ENCODE data around the gene ZNF611. TPM values are rescaled to one million over a fixed set of nuclear protein-coding genes. Genes with fewer than 3 reads are reported as not detected.
"Not testable (repeated sequence)": the region's sequence is repeated elsewhere in the genome, so short reads cannot be mapped to it uniquely, and the experiment has no call there.

ZNF611 gene
- total and polyA plus RNA-seq, 4 donors, result 0.50 to 12.7 (median 2.7) TPM

DNA sequence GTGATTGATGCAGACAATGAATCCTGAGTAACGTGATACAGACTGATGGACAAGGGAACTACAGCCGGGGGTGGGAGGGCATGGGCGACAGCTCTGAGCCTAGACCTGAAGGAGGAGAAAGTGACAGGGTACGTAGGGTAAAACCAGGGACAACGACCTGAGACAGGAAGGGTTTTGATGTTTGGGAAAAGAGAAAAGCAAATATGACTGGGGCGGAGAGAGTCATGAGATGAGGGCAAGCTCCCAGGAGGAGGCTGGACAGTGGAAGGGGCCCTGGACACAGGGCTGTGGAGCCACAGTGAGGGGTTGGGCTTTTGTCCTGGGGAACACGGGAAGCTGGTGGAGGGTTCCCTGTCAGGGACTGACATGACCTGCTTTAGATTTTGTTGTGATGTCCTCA, 34.2 kb downstream of the ZNF611 start:
- no peak for TF ChIP-seq FOXA1 (IDR thresholded peaks at IDR 0.05)
- TF ChIP-seq, protein P1, sequence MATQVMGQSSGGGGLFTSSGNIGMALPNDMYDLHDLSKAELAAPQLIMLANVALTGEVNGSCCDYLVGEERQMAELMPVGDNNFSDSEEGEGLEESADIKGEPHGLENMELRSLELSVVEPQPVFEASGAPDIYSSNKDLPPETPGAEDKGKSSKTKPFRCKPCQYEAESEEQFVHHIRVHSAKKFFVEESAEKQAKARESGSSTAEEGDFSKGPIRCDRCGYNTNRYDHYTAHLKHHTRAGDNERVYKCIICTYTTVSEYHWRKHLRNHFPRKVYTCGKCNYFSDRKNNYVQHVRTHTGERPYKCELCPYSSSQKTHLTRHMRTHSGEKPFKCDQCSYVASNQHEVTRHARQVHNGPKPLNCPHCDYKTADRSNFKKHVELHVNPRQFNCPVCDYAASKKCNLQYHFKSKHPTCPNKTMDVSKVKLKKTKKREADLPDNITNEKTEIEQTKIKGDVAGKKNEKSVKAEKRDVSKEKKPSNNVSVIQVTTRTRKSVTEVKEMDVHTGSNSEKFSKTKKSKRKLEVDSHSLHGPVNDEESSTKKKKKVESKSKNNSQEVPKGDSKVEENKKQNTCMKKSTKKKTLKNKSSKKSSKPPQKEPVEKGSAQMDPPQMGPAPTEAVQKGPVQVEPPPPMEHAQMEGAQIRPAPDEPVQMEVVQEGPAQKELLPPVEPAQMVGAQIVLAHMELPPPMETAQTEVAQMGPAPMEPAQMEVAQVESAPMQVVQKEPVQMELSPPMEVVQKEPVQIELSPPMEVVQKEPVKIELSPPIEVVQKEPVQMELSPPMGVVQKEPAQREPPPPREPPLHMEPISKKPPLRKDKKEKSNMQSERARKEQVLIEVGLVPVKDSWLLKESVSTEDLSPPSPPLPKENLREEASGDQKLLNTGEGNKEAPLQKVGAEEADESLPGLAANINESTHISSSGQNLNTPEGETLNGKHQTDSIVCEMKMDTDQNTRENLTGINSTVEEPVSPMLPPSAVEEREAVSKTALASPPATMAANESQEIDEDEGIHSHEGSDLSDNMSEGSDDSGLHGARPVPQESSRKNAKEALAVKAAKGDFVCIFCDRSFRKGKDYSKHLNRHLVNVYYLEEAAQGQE (IDR thresholded peaks at IDR 0.05), result no peak
- no peak for TF ChIP-seq EGR1 (IDR thresholded peaks at IDR 0.05; ENCODE audit: low read depth in 2 of 2)
- TF ChIP-seq YY1 (IDR thresholded peaks at IDR 0.05), result no peak
- no peak for TF ChIP-seq SP1 (IDR thresholded peaks at IDR 0.05)
- Histone ChIP-seq H3K27me3 (ENCODE audit: control insufficient read depth in 4 of 4, insufficient read depth in 4 of 4, low read length in 3 of 4) (no peaks in the 10 kb centered on the region), H3K27ac (ENCODE audit: low read depth in 1 of 2, low read length in 2 of 2) (no peak overlapping the region), H3K9me3 (ENCODE audit: control insufficient read depth in 4 of 4, low read length in 3 of 4) (peaks cover 11 to 43% (median 19%) of the 10 kb centered on the region in 4 donors), H3K9ac (ENCODE audit: low read depth in 1 of 2, low read length in 2 of 2) (no peak overlapping the region), H3K4me3 (ENCODE audit: low read depth in 1 of 3, low read length in 3 of 3) (no peak overlapping the region), H3K4me1 (ENCODE audit: control insufficient read depth in 4 of 4, insufficient read depth in 4 of 4, low read length in 3 of 4) (no peaks in the 10 kb centered on the region), H3K36me3 (ENCODE audit: control insufficient read depth in 4 of 4, insufficient read depth in 3 of 4, low read depth in 1 of 4, low read length in 3 of 4) (peaks cover 0 to 5% (median 1%) of the 10 kb centered on the region in 4 donors)
- 56% methylated on average over 7 of the region's 7 CpGs for WGBS
- no peak for DNase-seq (ENCODE audit: low spot score)

DNA sequence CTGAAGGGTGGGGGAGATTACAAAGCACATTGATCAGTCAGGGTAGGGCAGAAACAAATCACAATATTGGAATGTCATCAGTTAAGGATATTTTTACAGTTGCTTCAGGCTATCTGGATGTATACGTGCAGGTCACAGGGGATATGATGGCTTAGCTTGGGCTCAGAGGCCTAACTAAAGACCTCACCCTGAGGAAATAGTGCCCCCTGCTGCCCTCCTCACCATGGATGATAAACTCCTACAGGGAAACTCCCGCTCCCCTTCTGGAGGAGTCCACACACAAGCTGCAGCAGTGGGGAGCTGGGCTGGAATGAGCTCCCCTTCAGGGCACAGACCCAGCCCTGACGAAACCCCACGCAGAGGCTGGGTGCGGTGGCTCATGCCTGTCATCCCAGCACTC, 35.3 kb downstream of the ZNF611 start:
- not testable (repeated sequence) for H3K4me3 ChIP-seq (ENCODE audit: low read depth in 1 of 3, low read length in 3 of 3); H3K4me1 ChIP-seq (ENCODE audit: control insufficient read depth in 4 of 4, insufficient read depth in 4 of 4, low read length in 3 of 4); H3K27me3 ChIP-seq (ENCODE audit: control insufficient read depth in 4 of 4, insufficient read depth in 4 of 4, low read length in 3 of 4); H3K27ac ChIP-seq (ENCODE audit: low read depth in 1 of 2, low read length in 2 of 2); H3K36me3 ChIP-seq (ENCODE audit: control insufficient read depth in 4 of 4, insufficient read depth in 3 of 4, low read depth in 1 of 4, low read length in 3 of 4); DNase-seq (ENCODE audit: low spot score); H3K9ac ChIP-seq (ENCODE audit: low read depth in 1 of 2, low read length in 2 of 2)
- WGBS, result 82% methylated on average over 5 of the region's 5 CpGs
- TF ChIP-seq RAD21 (IDR thresholded peaks at IDR 0.05), result peak in 1 of 2 donors; percentile 24
- H3K9me3 ChIP-seq (ENCODE audit: control insufficient read depth in 4 of 4, low read length in 3 of 4), result peaks cover 8 to 34% (median 17%) of the 10 kb centered on the region in 4 donors

DNA sequence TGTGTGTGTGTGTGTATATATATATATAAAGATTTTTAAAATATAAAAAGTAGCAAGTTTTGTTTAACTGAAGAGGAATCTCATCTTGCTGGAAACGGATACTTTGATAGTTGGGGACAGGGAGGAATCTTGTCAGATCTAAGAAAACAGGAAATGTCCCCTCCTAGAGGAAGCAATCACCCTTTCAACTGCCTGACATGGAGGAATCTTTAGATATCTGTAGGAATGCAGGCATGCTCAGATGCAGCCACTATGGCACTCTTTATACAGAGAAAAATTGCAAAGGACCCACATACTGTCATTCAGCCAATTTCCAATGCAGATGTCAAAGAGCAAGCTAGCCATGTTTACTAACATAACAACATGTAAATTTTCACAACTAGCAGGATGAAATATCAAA, 38.8 kb downstream of the ZNF611 start:
- no peaks in the 10 kb centered on the region for H3K36me3 ChIP-seq (ENCODE audit: control insufficient read depth in 4 of 4, insufficient read depth in 3 of 4, low read depth in 1 of 4, low read length in 3 of 4)
- no peak overlapping the region for H3K9ac ChIP-seq (ENCODE audit: low read depth in 1 of 2, low read length in 2 of 2)
- no peak overlapping the region for H3K27ac ChIP-seq (ENCODE audit: low read depth in 1 of 2, low read length in 2 of 2)
- peaks cover 0 to 3% (median 0%) of the 10 kb centered on the region in 4 donors for H3K27me3 ChIP-seq (ENCODE audit: control insufficient read depth in 4 of 4, insufficient read depth in 4 of 4, low read length in 3 of 4)
- no peak for DNase-seq (ENCODE audit: low spot score)
- WGBS, result 35% methylated on average over 1 of the region's 1 CpG
- H3K9me3 ChIP-seq (ENCODE audit: control insufficient read depth in 4 of 4, low read length in 3 of 4), result peaks cover 4 to 17% (median 9%) of the 10 kb centered on the region in 4 donors
- H3K4me1 ChIP-seq (ENCODE audit: control insufficient read depth in 4 of 4, insufficient read depth in 4 of 4, low read length in 3 of 4), result peaks cover 0 to 2% (median 0%) of the 10 kb centered on the region in 4 donors
- H3K4me3 ChIP-seq (ENCODE audit: low read depth in 1 of 3, low read length in 3 of 3), result no peak overlapping the region
- no peak for TF ChIP-seq GABPA (IDR thresholded peaks at IDR 0.05 in 1 of 2, conservative IDR thresholded peaks at IDR 0.05 in 1 of 2)
- TF ChIP-seq, protein P1 (IDR thresholded peaks at IDR 0.05), result no peak
- TF ChIP-seq, protein P2, sequence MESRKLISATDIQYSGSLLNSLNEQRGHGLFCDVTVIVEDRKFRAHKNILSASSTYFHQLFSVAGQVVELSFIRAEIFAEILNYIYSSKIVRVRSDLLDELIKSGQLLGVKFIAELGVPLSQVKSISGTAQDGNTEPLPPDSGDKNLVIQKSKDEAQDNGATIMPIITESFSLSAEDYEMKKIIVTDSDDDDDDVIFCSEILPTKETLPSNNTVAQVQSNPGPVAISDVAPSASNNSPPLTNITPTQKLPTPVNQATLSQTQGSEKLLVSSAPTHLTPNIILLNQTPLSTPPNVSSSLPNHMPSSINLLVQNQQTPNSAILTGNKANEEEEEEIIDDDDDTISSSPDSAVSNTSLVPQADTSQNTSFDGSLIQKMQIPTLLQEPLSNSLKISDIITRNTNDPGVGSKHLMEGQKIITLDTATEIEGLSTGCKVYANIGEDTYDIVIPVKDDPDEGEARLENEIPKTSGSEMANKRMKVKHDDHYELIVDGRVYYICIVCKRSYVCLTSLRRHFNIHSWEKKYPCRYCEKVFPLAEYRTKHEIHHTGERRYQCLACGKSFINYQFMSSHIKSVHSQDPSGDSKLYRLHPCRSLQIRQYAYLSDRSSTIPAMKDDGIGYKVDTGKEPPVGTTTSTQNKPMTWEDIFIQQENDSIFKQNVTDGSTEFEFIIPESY (IDR thresholded peaks at IDR 0.05), result no peak
- TF ChIP-seq NR2F2 (IDR thresholded peaks at IDR 0.05), result no peak
- TF ChIP-seq FOXA2 (IDR thresholded peaks at IDR 0.05), result no peak
- TF ChIP-seq JUND (IDR thresholded peaks at IDR 0.05), result no peak
- no peak for TF ChIP-seq RAD21 (IDR thresholded peaks at IDR 0.05)
- TF ChIP-seq, protein P3, sequence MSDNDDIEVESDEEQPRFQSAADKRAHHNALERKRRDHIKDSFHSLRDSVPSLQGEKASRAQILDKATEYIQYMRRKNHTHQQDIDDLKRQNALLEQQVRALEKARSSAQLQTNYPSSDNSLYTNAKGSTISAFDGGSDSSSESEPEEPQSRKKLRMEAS (IDR thresholded peaks at IDR 0.05), result no peak
- TF ChIP-seq, protein P4, sequence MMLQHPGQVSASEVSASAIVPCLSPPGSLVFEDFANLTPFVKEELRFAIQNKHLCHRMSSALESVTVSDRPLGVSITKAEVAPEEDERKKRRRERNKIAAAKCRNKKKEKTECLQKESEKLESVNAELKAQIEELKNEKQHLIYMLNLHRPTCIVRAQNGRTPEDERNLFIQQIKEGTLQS (IDR thresholded peaks at IDR 0.05), result no peak
- TF ChIP-seq YY1 (IDR thresholded peaks at IDR 0.05), result no peak
- TF ChIP-seq, protein P5, sequence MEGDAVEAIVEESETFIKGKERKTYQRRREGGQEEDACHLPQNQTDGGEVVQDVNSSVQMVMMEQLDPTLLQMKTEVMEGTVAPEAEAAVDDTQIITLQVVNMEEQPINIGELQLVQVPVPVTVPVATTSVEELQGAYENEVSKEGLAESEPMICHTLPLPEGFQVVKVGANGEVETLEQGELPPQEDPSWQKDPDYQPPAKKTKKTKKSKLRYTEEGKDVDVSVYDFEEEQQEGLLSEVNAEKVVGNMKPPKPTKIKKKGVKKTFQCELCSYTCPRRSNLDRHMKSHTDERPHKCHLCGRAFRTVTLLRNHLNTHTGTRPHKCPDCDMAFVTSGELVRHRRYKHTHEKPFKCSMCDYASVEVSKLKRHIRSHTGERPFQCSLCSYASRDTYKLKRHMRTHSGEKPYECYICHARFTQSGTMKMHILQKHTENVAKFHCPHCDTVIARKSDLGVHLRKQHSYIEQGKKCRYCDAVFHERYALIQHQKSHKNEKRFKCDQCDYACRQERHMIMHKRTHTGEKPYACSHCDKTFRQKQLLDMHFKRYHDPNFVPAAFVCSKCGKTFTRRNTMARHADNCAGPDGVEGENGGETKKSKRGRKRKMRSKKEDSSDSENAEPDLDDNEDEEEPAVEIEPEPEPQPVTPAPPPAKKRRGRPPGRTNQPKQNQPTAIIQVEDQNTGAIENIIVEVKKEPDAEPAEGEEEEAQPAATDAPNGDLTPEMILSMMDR (IDR thresholded peaks at IDR 0.05; ENCODE audit: low read depth, low read length, missing input control), result no peak
- no peak for TF ChIP-seq RXRA (IDR thresholded peaks at IDR 0.05)
- no peak for TF ChIP-seq EGR1 (IDR thresholded peaks at IDR 0.05; ENCODE audit: low read depth in 2 of 2)
- no peak for TF ChIP-seq HNF4A (conservative IDR thresholded peaks at IDR 0.05)
- no peak for TF ChIP-seq HNF4G (IDR thresholded peaks at IDR 0.05)
- TF ChIP-seq FOXA1 (IDR thresholded peaks at IDR 0.05), result no peak
